Mucosa of descending colon (tissue), 3 donors: ENCODE data around the gene IQGAP2. TPM values are rescaled to one million over a fixed set of nuclear protein-coding genes. Genes with fewer than 3 reads are reported as not detected.

Source experiments
- ATAC-seq: fragments of 200-7000 bp; cut with Tn5 transposase; one replicate; pipeline ENCODE4 v1.9.1; 2020; ENCODE audit warnings: mild to moderate bottlenecking, moderate library complexity
- DNase-seq, 3 donors: peaks; one replicate each; pipeline ENCODE4 v3.0.0-alpha.2; 2020
- H3K36me3 ChIP-seq: fragments of 200-600 bp; one replicate; pipeline ENCODE4 v1.8.0; 2021; ENCODE audit warnings: low read depth, mild to moderate bottlenecking
- H3K4me1 ChIP-seq: fragments of 200-600 bp; one replicate; pipeline ENCODE4 v1.8.0; 2021; ENCODE audit warnings: low read depth, mild to moderate bottlenecking
- H3K4me3 ChIP-seq: fragments of 200-600 bp; one replicate; pipeline ENCODE4 v1.8.0; 2021; ENCODE audit warnings: mild to moderate bottlenecking
- H3K9me3 ChIP-seq: fragments of 200-600 bp; one replicate; pipeline ENCODE4 v1.8.0; 2021; ENCODE audit warnings: mild to moderate bottlenecking
- intact Hi-C, 2 donors: fragments of 100-400 bp; cut with DNase I in 1 of 2; cut with micrococcal nuclease in 1 of 2; formaldehyde crosslinking; loops; one replicate each; pipeline versions ENCODE4 v1.11.0 to v1.11.1; 2022; cut with DNase I, micrococcal nuclease
- total RNA-seq, 3 donors: library from RNA; stranded (reverse); fragmentation: NEBNext Ultra II Directional in 2 of 3; extraction: Animal tissue kit (Norgen Biotek cat#: 25700) in 2 of 3; gene quantifications; one replicate each; pipeline versions ENCODE4 v1.2.1 to v1.2.4, GENCODE V29; 2021 to 2023
- TF ChIP-seq, protein P1 (sequence below): fragments of 200-600 bp; IDR thresholded peaks from one replicate; pipeline ENCODE4 v1.8.0; 2022; ENCODE audit warnings: antibody characterized with exemption, mild to moderate bottlenecking
- donor health status: DM: no; HTN: no; CAD: no; lungs with moderate emphysema.
- donor health status: DM: no; HTN: no; CAD: no.
- donor health status: DM: no; HTN: yes; CAD: no.

Gene IQGAP2
- total RNA-seq, 3 donors from 2014 or later: 59.7 to 159 (median 84.8) TPM

DNA sequence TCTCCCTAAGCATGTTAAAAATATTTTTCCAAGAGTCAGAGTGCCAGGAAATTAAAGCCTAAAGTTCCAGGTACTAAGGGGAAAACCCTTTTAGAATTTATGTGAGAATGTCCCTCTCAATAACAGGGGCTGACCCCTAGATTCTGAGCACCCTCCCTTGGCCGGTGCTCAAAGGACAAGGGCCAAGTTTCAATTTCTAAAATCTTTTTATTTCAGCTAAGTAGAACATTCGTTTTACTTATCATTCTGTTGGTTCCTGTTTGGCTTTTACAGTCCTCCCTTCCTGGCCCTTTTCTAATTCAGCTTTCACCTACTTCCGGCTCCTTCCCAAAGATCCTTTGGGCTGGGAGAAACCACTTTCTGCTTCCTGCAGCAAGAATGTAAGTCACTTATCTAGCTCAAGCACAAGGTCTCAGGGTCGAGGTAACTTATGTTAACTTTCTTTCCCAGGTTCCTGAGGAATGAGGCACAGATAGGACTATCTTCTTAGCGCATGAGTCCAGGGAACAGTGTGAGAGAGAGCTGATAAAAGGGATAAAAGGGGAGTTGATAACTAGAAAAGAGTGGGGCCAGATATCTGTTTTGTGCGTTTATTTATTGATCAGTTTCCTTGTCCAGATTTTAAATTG is 254.7 kb downstream of the IQGAP2 start:
- H3K36me3 ChIP-seq: no peaks in the 10 kb centered on the region
- no peak overlapping the region for H3K4me3 ChIP-seq
- intact Hi-C loops: no loop called here
- no peaks in the 10 kb centered on the region for H3K9me3 ChIP-seq
- DNase-seq (no peak), ATAC-seq (no peak)
- no peaks in the 10 kb centered on the region for H3K4me1 ChIP-seq
- TF ChIP-seq, protein P1, sequence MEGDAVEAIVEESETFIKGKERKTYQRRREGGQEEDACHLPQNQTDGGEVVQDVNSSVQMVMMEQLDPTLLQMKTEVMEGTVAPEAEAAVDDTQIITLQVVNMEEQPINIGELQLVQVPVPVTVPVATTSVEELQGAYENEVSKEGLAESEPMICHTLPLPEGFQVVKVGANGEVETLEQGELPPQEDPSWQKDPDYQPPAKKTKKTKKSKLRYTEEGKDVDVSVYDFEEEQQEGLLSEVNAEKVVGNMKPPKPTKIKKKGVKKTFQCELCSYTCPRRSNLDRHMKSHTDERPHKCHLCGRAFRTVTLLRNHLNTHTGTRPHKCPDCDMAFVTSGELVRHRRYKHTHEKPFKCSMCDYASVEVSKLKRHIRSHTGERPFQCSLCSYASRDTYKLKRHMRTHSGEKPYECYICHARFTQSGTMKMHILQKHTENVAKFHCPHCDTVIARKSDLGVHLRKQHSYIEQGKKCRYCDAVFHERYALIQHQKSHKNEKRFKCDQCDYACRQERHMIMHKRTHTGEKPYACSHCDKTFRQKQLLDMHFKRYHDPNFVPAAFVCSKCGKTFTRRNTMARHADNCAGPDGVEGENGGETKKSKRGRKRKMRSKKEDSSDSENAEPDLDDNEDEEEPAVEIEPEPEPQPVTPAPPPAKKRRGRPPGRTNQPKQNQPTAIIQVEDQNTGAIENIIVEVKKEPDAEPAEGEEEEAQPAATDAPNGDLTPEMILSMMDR: no peak

DNA sequence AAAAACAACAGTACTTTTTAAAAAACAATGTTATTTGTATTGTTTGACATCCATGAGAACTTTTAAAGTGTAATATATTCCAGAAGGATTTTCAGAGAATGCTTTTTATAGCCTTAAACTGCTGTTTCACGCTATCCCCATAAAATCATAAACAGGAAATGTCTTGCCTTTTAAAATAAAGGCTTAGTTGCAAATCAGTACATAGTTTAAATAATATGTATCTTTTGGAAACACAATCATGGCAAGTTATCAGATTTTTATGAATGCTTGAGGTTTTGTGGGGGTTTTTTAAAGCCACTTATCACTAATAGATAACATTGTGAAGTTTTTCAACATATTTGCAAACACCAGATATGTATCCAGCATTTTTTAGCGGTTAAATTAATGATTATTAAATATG is 257.3 kb downstream of the IQGAP2 start:
- no peaks in the 10 kb centered on the region for H3K4me1 ChIP-seq
- H3K9me3 ChIP-seq: no peaks in the 10 kb centered on the region
- no peak overlapping the region for H3K4me3 ChIP-seq
- no peak for ATAC-seq
- no peak for DNase-seq
- TF ChIP-seq, protein P1: no peak
- intact Hi-C loops: no loop called here
- H3K36me3 ChIP-seq: no peaks in the 10 kb centered on the region

DNA sequence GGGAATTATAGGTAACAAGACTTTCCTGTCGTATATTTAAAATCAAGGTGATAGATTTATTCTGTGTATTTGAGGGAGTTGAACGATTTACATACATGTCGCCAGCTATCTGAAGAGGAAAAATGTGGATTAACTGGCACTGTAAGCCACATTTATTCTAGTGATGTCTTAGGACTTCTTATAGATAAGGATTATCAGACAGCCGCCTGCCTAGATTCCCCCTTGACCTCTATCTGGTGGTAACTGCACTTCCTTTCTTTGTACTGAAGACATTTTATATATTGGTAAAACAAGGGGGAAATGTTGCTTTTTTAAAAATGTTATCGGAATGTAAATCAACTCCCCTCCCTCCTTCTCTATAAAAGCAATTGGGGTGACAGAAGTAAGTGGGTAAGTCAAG is 259.4 kb downstream of the IQGAP2 start:
- no peak for ATAC-seq
- H3K36me3 ChIP-seq: no peaks in the 10 kb centered on the region
- intact Hi-C loops: no loop called here

DNA sequence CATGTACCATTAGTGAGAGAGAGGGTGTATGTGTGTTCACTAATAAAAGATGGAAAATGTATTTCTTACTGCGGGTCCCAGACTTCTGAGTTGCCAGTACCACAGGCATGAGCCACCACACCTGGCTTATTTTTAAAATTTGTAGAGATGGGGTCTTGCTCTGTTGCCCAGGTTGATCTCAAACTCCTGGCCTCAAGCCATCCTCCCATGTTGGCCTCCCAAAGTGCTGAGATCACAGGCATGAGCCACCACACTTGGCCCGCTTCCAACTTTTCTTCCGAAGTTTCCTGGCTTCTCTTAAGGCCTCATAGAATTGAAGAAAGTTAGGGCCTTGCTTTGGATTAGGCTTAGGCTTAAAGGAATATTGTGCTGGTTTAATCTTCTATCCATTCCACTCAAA is 260.5 kb downstream of the IQGAP2 start:
- no peaks in the 10 kb centered on the region for H3K36me3 ChIP-seq
- TF ChIP-seq, protein P1: no peak
- DNase-seq (no peak), ATAC-seq (no peak)
- intact Hi-C loops: no loop called here
- no peaks in the 10 kb centered on the region for H3K4me1 ChIP-seq
- no peak overlapping the region for H3K4me3 ChIP-seq
- H3K9me3 ChIP-seq: no peaks in the 10 kb centered on the region

More for the DNA sequence above, 259.4 kb downstream of the IQGAP2 start:
- no peak for DNase-seq
- H3K4me1 ChIP-seq: no peaks in the 10 kb centered on the region
- TF ChIP-seq, protein P1: no peak
- H3K9me3 ChIP-seq: no peaks in the 10 kb centered on the region
- H3K4me3 ChIP-seq: no peak overlapping the region

DNA sequence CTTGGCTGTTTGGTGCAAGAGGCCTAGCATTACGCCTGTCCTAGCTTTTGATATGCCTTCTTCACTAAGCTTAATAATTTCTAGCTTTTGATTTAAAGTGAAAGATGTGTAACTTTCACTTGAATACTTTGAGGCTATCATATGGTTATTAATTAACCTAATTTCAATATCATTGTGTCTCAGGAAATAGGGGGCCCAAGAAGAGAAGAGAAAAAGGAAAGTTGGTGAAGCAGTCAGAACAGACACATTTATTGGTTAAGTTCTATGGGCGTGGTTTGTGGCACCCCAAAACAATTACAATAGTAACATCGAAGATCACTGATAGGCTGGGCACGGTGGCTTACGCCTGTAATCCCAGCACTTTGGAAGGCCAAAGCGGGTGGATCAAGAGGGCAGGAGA is 261.0 kb downstream of the IQGAP2 start:
- H3K36me3 ChIP-seq: no peaks in the 10 kb centered on the region
- H3K4me1 ChIP-seq: no peaks in the 10 kb centered on the region
- DNase-seq (no peak), ATAC-seq (no peak)
- H3K4me3 ChIP-seq: no peak overlapping the region
- no peaks in the 10 kb centered on the region for H3K9me3 ChIP-seq
- intact Hi-C loops: no loop called here
- TF ChIP-seq, protein P1: no peak

DNA sequence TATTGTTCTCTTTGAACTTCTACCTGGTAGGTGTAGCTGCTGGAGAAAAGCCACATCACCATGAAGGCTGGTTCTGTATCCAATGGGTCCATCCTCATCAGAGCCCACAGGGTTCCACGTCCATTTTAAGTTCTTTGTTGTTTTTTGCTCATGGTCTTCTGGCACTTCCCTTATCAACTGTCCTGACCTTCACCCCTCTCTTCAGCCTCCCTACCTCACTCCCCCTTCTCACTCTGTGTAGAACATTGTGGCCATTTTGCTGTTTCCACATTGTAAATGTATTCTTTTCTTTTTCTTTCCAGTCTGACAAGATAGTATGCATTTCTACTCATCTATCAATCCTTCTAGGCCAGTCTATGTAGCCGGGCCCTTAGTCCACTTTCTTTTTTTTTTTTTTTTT is 264.4 kb downstream of the IQGAP2 start:
- DNase-seq (no peak), ATAC-seq (no peak)
- Histone ChIP-seq H3K4me3 (no peak overlapping the region), H3K36me3 (no peaks in the 10 kb centered on the region), H3K4me1 (peaks cover under 1% of the 10 kb centered on the region), H3K9me3 (no peaks in the 10 kb centered on the region)
- intact Hi-C loops: no loop called here
- TF ChIP-seq, protein P1: no peak
